ENCODE data around the gene PDAP1.

DNA sequence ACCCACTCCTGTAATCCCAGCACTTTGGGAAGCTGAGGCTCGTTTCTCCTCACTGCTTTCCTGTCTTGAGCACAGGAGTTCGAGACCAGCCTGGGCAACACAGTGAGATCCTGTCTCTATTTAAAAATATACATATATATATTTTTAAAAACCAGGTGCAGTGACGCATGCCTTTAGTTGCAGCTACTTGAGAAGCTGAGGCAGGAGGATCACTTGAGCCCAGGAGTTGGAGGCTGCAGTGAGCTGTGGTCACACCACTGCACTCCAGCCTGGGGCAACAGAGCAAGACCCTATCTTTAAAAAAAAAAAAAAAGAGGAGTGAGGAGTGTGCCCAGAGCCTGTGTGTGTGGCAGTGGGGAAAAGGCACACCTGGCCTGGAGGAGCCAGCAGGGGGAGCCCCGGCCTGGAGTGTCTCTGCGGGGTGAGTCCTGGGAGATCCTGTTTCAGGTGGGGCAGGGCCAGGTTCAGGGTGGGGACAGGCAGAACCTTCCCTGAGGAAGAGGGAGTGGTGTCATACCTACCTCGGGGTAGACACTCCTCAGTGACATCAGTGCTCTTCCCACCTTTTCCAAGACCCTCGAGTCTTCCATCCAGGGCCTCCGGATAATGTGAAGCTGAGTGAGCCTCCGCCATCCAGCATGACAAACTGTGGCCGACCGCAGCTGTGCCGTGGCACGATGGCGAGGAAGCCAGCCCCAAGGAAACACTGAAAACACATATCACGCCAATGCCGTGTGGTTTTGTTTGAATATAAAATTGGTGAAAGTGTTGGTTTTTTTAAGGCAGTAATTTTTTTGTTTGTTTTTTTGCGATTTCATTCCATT, 42.9 kb downstream of the PDAP1 start:
- TF ChIP-seq, protein P1, sequence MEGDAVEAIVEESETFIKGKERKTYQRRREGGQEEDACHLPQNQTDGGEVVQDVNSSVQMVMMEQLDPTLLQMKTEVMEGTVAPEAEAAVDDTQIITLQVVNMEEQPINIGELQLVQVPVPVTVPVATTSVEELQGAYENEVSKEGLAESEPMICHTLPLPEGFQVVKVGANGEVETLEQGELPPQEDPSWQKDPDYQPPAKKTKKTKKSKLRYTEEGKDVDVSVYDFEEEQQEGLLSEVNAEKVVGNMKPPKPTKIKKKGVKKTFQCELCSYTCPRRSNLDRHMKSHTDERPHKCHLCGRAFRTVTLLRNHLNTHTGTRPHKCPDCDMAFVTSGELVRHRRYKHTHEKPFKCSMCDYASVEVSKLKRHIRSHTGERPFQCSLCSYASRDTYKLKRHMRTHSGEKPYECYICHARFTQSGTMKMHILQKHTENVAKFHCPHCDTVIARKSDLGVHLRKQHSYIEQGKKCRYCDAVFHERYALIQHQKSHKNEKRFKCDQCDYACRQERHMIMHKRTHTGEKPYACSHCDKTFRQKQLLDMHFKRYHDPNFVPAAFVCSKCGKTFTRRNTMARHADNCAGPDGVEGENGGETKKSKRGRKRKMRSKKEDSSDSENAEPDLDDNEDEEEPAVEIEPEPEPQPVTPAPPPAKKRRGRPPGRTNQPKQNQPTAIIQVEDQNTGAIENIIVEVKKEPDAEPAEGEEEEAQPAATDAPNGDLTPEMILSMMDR (IDR thresholded peaks at IDR 0.05 in 2 of 3, conservative IDR thresholded peaks at IDR 0.05 in 1 of 3; ENCODE audit: borderline replicate concordance in 1 of 3, insufficient read depth in 1 of 3, low read depth in 2 of 3, low read length in 2 of 3) = peak; percentile 63 to 88 (median 66); a peak in 5 of 6 replicates
- TF ChIP-seq POLR2A (IDR thresholded peaks at IDR 0.05; ENCODE audit: borderline replicate concordance, extremely low read depth, insufficient read depth, insufficient read length) (no peak), REST (IDR thresholded peaks at IDR 0.05; ENCODE audit: low read depth) (no peak), RAD21 (IDR thresholded peaks at IDR 0.05; ENCODE audit: low read depth) (peak; percentile 69), POLR2AphosphoS5 (IDR thresholded peaks at IDR 0.05; ENCODE audit: low read depth, low read length) (no peak), SRF (IDR thresholded peaks at IDR 0.05; ENCODE audit: low read depth) (no peak), ZNF274 (IDR thresholded peaks at IDR 0.05; ENCODE audit: low read depth, low read length) (no peak), ELF1 (IDR thresholded peaks at IDR 0.05; ENCODE audit: borderline replicate concordance, low read depth) (no peak), EZH2 (IDR thresholded peaks at IDR 0.05) (no peak), CBX3 (IDR thresholded peaks at IDR 0.05; ENCODE audit: low read depth) (no peak)
